GM12874 (cell line): ENCODE results near the gene FAM53B.

Source experiments
- CTCF ChIP-seq: IDR thresholded peaks from 2 replicates; pipeline ENCODE4 v1.5.1; 2011; ENCODE audit warnings: low read depth, mild to moderate bottlenecking, control low read depth, low read length, moderate library complexity; ENCODE audit not compliant: insufficient read depth

The FAM53B gene

GRCh38 chr10:124735491-124736286 is 8.5 kb downstream of the FAM53B start:
- TF ChIP-seq CTCF: no peak

GRCh38 chr10:124734311-124735166 is 9.6 kb downstream of the FAM53B start:
- no peak for TF ChIP-seq CTCF

GRCh38 chr10:124733571-124734245 is 10.5 kb downstream of the FAM53B start:
- no peak for TF ChIP-seq CTCF

- TF ChIP-seq CTCF: no peak
These were observed 11.1 kb downstream of the FAM53B start for GRCh38 chr10:124732931-124733570.

GRCh38 chr10:124731551-124731950 is 12.6 kb downstream of the FAM53B start:
- TF ChIP-seq CTCF: no peak

- TF ChIP-seq CTCF: no peak
These were observed 13.4 kb downstream of the FAM53B start for GRCh38 chr10:124730790-124731189.
